ENCODE measurements around the gene NFS1. TPM values are rescaled to one million over a fixed set of nuclear protein-coding genes. Genes with fewer than 3 reads are reported as not detected.

Gene NFS1
- polyA plus RNA-seq, 1 donor (not counting 4 experiments of a cell fraction or from before 2014, with no cell fraction given) = 39.6 TPM

DNA sequence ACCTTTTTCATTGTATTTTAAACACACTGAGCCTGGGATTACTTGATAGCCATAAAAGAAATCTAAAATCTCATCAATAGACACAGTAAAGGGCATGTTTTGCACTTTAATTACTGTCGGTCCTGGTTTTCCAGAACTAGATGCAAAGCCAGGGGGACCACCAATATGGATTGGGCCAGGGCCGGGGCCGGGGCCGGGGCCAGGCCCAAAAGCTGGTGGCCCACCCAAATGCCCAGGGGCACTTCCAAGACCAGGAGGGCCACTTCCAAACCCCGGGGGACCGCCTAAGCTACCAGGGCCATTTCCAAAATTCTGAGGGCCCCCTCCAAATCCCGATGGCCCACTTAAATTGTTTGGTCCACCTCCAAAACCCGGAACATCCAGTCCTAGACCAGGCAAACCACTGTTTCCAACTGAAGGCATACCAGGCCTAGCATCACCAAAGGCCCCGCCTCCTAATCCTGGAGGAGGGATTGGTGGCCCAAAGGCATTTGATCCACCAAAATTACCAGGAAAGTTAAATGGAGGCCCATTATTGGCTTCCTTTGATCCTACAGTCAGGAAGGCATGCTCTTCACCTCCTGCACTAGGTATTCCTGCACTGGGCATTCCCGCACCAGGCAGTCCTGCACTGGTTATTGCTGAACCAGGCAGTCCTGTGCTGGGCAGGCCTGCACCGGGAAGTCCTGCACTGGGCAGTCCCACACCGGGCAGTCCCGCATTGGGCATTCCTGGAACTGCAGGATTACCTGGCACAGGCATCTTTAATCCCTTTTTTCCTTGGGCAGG, 46.3 kb downstream of the NFS1 start:
- Histone ChIP-seq H2AFZ (ENCODE audit: control insufficient read depth, low read length) (no peak overlapping the region), H4K20me1 (ENCODE audit: control insufficient read depth, extremely low read depth, insufficient read depth, low read length) (peaks cover 44% of the 10 kb centered on the region), H3K9ac (ENCODE audit: control insufficient read depth, extremely low read depth, insufficient read depth, low read length) (no peak overlapping the region), H3K27me3 (ENCODE audit: control insufficient read depth, extremely low read depth, insufficient read depth, low read length) (no peaks in the 10 kb centered on the region), H3K4me1 (ENCODE audit: control insufficient read depth, extremely low read depth, insufficient read depth, low read length) (no peaks in the 10 kb centered on the region), H3K79me2 (ENCODE audit: control insufficient read depth, insufficient read depth, low read length) (peaks cover 98% of the 10 kb centered on the region), H3K4me3 (ENCODE audit: control insufficient read depth in 2 of 3, extremely low read depth in 1 of 3, insufficient read depth in 2 of 3, low read depth in 1 of 3, low read length in 3 of 3) (no peak overlapping the region), H3K4me2 (ENCODE audit: control insufficient read depth, extremely low read depth, insufficient read depth, low read depth, low read length) (no peak overlapping the region), H3K36me3 (ENCODE audit: control insufficient read depth in 2 of 2, extremely low read depth in 1 of 2, insufficient read depth in 2 of 2, low read length in 2 of 2) (peaks cover 13 to 38% of the 10 kb centered on the region in 2 experiments), H3K9me3 (ENCODE audit: control insufficient read depth, low read depth, low read length) (no peaks in the 10 kb centered on the region), H3K9me1 (ENCODE audit: control insufficient read depth, extremely low read depth, insufficient read depth, low read length) (no peaks in the 10 kb centered on the region), H3K27ac (ENCODE audit: control insufficient read depth, insufficient read depth, low read length) (no peak overlapping the region)
- TF ChIP-seq EZH2 (IDR thresholded peaks at IDR 0.05; ENCODE audit: low read length) = no peak
- TF ChIP-seq, protein P1, sequence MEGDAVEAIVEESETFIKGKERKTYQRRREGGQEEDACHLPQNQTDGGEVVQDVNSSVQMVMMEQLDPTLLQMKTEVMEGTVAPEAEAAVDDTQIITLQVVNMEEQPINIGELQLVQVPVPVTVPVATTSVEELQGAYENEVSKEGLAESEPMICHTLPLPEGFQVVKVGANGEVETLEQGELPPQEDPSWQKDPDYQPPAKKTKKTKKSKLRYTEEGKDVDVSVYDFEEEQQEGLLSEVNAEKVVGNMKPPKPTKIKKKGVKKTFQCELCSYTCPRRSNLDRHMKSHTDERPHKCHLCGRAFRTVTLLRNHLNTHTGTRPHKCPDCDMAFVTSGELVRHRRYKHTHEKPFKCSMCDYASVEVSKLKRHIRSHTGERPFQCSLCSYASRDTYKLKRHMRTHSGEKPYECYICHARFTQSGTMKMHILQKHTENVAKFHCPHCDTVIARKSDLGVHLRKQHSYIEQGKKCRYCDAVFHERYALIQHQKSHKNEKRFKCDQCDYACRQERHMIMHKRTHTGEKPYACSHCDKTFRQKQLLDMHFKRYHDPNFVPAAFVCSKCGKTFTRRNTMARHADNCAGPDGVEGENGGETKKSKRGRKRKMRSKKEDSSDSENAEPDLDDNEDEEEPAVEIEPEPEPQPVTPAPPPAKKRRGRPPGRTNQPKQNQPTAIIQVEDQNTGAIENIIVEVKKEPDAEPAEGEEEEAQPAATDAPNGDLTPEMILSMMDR (optimal IDR thresholded peaks at IDR 0.05 in 1 of 3, IDR thresholded peaks at IDR 0.05 in 1 of 3, conservative IDR thresholded peaks at IDR 0.05 in 1 of 3; ENCODE audit: extremely low read depth in 1 of 3, insufficient read depth in 2 of 3, low read length in 3 of 3) = no peak
- no peak for DNase-seq (ENCODE audit: low read depth, low spot score)
- dilution Hi-C loops (cut with MboI; ENCODE audit: extremely low pct_ligation_motif_present, low sequenced_read_pairs) = no loop called here
- FAIRE-seq = no peak

DNA sequence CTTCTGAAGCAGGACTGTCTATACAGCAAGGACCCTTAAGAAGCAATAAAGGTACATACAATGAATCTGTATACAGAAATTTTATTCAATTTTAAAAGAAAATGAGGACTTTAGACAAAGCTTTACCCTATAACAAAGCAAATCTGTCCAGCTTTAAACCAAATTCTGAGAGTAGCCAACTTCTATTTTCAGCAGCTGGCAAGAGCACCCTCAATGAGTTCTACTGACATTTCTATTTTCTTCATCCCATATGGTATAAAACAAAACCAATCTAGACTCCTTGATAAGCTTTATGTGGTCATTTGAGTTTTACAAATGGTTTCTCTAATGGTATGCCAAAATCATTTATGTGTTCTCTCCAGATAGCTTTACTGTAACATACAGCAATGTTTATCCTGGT, 47.2 kb downstream of the NFS1 start:
- Histone ChIP-seq H3K4me3 (ENCODE audit: control insufficient read depth in 2 of 3, extremely low read depth in 1 of 3, insufficient read depth in 2 of 3, low read depth in 1 of 3, low read length in 3 of 3) (no peak overlapping the region), H3K36me3 (ENCODE audit: control insufficient read depth in 2 of 2, extremely low read depth in 1 of 2, insufficient read depth in 2 of 2, low read length in 2 of 2) (peaks cover 15 to 38% of the 10 kb centered on the region in 2 experiments), H3K27ac (ENCODE audit: control insufficient read depth, insufficient read depth, low read length) (no peak overlapping the region), H3K4me2 (ENCODE audit: control insufficient read depth, extremely low read depth, insufficient read depth, low read depth, low read length) (no peak overlapping the region), H3K9me3 (ENCODE audit: control insufficient read depth, low read depth, low read length) (no peaks in the 10 kb centered on the region), H4K20me1 (ENCODE audit: control insufficient read depth, extremely low read depth, insufficient read depth, low read length) (peaks cover 40% of the 10 kb centered on the region), H2AFZ (ENCODE audit: control insufficient read depth, low read length) (no peak overlapping the region), H3K4me1 (ENCODE audit: control insufficient read depth, extremely low read depth, insufficient read depth, low read length) (no peaks in the 10 kb centered on the region), H3K9me1 (ENCODE audit: control insufficient read depth, extremely low read depth, insufficient read depth, low read length) (no peaks in the 10 kb centered on the region), H3K79me2 (ENCODE audit: control insufficient read depth, insufficient read depth, low read length) (peaks cover 96% of the 10 kb centered on the region), H3K9ac (ENCODE audit: control insufficient read depth, extremely low read depth, insufficient read depth, low read length) (no peak overlapping the region), H3K27me3 (ENCODE audit: control insufficient read depth, extremely low read depth, insufficient read depth, low read length) (no peaks in the 10 kb centered on the region)
- FAIRE-seq (no peak), DNase-seq (ENCODE audit: low read depth, low spot score) (no peak)
- dilution Hi-C loops (cut with MboI; ENCODE audit: extremely low pct_ligation_motif_present, low sequenced_read_pairs) = no loop called here
- TF ChIP-seq, protein P1 (optimal IDR thresholded peaks at IDR 0.05 in 1 of 3, IDR thresholded peaks at IDR 0.05 in 1 of 3, conservative IDR thresholded peaks at IDR 0.05 in 1 of 3; ENCODE audit: extremely low read depth in 1 of 3, insufficient read depth in 2 of 3, low read length in 3 of 3) = no peak
- no peak for TF ChIP-seq EZH2 (IDR thresholded peaks at IDR 0.05; ENCODE audit: low read length)

Data from keratinocyte (primary cell).